ENCODE measurements around the gene MAMSTR.

DNA sequence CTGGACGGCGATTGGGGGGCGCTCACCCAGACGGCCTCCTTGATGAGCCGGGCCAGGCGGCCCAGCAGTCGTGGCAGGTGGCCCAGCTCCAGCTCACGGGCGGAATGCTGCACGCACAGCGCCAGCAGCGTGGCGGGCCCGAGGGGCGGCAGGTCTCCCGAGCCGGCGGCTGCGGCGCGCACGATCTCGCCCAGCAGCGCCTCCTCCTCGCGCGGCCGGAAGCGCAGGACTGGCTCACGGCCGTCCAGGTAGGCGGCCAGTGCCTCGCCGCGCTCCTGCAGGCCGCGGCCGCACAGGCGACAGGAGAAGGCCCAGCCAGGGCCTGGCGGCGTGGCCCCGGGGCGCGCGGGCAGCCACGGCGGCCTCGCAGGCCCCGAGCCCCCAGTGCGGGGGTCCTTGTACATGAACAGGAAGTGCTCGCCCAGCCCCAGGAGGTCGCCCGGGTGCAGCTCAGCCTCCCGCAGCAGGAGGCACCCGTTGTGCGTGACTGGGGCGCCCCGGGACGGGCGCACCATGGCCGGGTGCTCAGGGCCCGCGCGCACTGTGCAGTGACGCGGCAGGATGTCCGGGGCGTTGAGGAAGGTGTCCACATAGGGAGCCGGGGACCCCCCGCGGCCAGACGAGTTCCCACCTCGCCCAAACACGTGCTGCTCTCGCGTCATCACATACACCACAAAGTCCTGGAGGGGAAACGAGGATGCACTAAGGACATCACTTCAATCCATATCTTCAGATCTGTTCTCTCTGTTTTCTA lies 9.6 kb upstream of the MAMSTR start:
- TF ChIP-seq CTCF (conservative IDR thresholded peaks at IDR 0.05; ENCODE audit: low read depth, low read length) (no peak), EZH2 (IDR thresholded peaks at IDR 0.05; ENCODE audit: low read length, unreplicated experiment) (no peak), EZH2phosphoT487 (IDR thresholded peaks at IDR 0.05; ENCODE audit: borderline replicate concordance, low read length) (no peak)

Measured in PC-3 (cell line).